HepG2 (cell line): Measurements from ENCODE around the gene NINL. TPM values are rescaled to one million over a fixed set of nuclear protein-coding genes. Genes with fewer than 3 reads are reported as not detected.

Experiments used
- ATAC-seq: fragments of 200-7000 bp; cut with Tn5 transposase; 3 replicates; pipeline ENCODE4 v1.9.1; 2020; ENCODE audit warnings: mild to moderate bottlenecking, moderate library complexity
- BruUV-seq: library from RNA; stranded (reverse); fragments of 400-500 nt; replicated peaks from 2 replicates; lab custom pipeline; 2021; lab: Mats Ljungman, UMichigan
- CTCF ChIA-PET: fragments of 300-600 bp; formaldehyde crosslinking; extraction: SDS; loops from one replicate; lab custom pipeline; 2021; ENCODE audit warnings: low total read pairs, inconsistent platforms, low intra/inter-chr PET ratio; lab: Yijun Ruan, JAX
- POLR2A ChIA-PET: fragments of 350-600 bp; sonication (Branson Sonifier 250); formaldehyde crosslinking; loops from one replicate; lab custom pipeline; 2020; ENCODE audit warnings: antibody characterized with exemption, inconsistent platforms; lab: Yijun Ruan, JAX
- DNase-seq: peaks from one replicate; pipeline ENCODE4 v3.0.0-alpha.2; 2015; ENCODE audit warnings: low spot score
- FAIRE-seq: peaks from 3 replicates; lab custom pipeline; 2011; peaks lifted over from hg19 to GRCh38; lab: Jason Lieb, UNC
- H2AFZ ChIP-seq: one replicate; pipeline ENCODE4 v1.6.1; 2011; ENCODE audit warnings: low read length, inconsistent platforms
- H3K27ac ChIP-seq: fragments of 300-600 bp; 3 replicates; pipeline ENCODE4 v1.8.0; 2011; ENCODE audit warnings: mixed run types, mild to moderate bottlenecking, mixed read lengths, low read length, inconsistent platforms; ENCODE audit not compliant: insufficient read depth; ENCODE audit errors: extremely low read length
- H3K27me3 ChIP-seq, 2 experiments: fragments of 200-600 bp in 1 of 2; 2 replicates in 1 of 2; 3 replicates in 1 of 2; pipeline versions ENCODE4 v1.6.0 to v1.8.0; 2011; ENCODE audit warnings: low read length in 2 of 2, mild to moderate bottlenecking in 2 of 2, moderate library complexity in 2 of 2, inconsistent platforms in 1 of 2; ENCODE audit not compliant: insufficient read depth in 2 of 2, control insufficient read depth in 1 of 2
- H3K36me3 ChIP-seq, 2 experiments: fragments of 200-600 bp in 1 of 2; replicated peaks in 1 of 2; 2 replicates in 1 of 2; 3 replicates in 1 of 2; pipeline versions ENCODE4 v1.5.1 to v1.8.0; 2011; ENCODE audit warnings: low read length in 2 of 2, inconsistent platforms in 1 of 2; ENCODE audit not compliant: insufficient read depth in 2 of 2, control insufficient read depth in 1 of 2
- H3K4me1 ChIP-seq: 2 replicates; pipeline ENCODE4 v1.5.1; 2012; ENCODE audit warnings: low read length, inconsistent platforms; ENCODE audit not compliant: insufficient read depth
- H3K4me2 ChIP-seq: 2 replicates; pipeline ENCODE4 v1.6.0; 2011; ENCODE audit warnings: low read depth, low read length, inconsistent platforms
- H3K4me3 ChIP-seq, 3 experiments: fragments of 200-600 bp in 1 of 3; sonication (generic), shearing (Covaris generic) in 1 of 3; replicated peaks in 1 of 3; 2 replicates each; pipeline ENCODE4 v1.5.1; 2011 to 2016; ENCODE audit warnings: low read length in 3 of 3, inconsistent platforms in 2 of 3, low read depth in 2 of 3, mild to moderate bottlenecking in 2 of 3, control low read depth in 1 of 3, mixed read lengths in 1 of 3; ENCODE audit not compliant: insufficient read depth in 1 of 3
- H3K79me2 ChIP-seq: one replicate; pipeline ENCODE4 v1.6.1; 2011; ENCODE audit warnings: low read length, inconsistent platforms; ENCODE audit not compliant: insufficient read depth
- H3K9ac ChIP-seq: 2 replicates; pipeline ENCODE4 v1.6.0; 2011; ENCODE audit warnings: mild to moderate bottlenecking, low read depth, low read length, inconsistent platforms; ENCODE audit not compliant: insufficient read depth
- H3K9me3 ChIP-seq: 2 replicates; pipeline ENCODE4 v1.5.1; 2012; ENCODE audit warnings: mild to moderate bottlenecking, low read length
- H4K20me1 ChIP-seq: 2 replicates; pipeline ENCODE4 v1.6.0; 2011; ENCODE audit warnings: inconsistent platforms, mild to moderate bottlenecking, low read length, moderate library complexity; ENCODE audit not compliant: insufficient read depth
- CBFB ChIP-seq: sonication (generic); formaldehyde crosslinking; IDR thresholded peaks from 2 replicates; pipeline ENCODE4 v1.4.0; 2020; ENCODE audit warnings: missing genetic modification reagents
- FOSL2 ChIP-seq: sonication (generic); formaldehyde crosslinking; IDR thresholded peaks from 2 replicates; pipeline ENCODE4 v1.4.0; 2020; ENCODE audit warnings: missing genetic modification reagents
- KLF15 ChIP-seq: sonication (generic); formaldehyde crosslinking; IDR thresholded peaks from 2 replicates; pipeline ENCODE4 v1.8.1; 2023; ENCODE audit warnings: borderline replicate concordance, mild to moderate bottlenecking, inconsistent platforms, missing genetic modification reagents, mixed read lengths
- MAFG ChIP-seq: sonication (generic); formaldehyde crosslinking; IDR thresholded peaks from 2 replicates; pipeline ENCODE4 v1.5.1; 2020; ENCODE audit warnings: mild to moderate bottlenecking, missing genetic modification reagents
- POLR2A ChIP-seq, 2 experiments: IDR thresholded peaks; 2 replicates each; pipeline ENCODE4 v1.6.1; 2011; ENCODE audit warnings: low read depth in 2 of 2, low read length in 2 of 2, mild to moderate bottlenecking in 1 of 2, moderate library complexity in 1 of 2; ENCODE audit not compliant: insufficient read depth in 1 of 2
- RBFOX2 ChIP-seq: fragments of 200-400 bp; formaldehyde crosslinking; IDR thresholded peaks from 2 replicates; pipeline ENCODE4 v1.6.1; 2017; ENCODE audit warnings: low read depth, mild to moderate bottlenecking, low read length
- SMAD9 ChIP-seq: sonication (generic); formaldehyde crosslinking; IDR thresholded peaks from 2 replicates; pipeline ENCODE4 v1.5.1; 2020; ENCODE audit warnings: mild to moderate bottlenecking, missing genetic modification reagents
- SOX6 ChIP-seq, 2 experiments: fragments of 450-650 bp in 1 of 2; sonication (generic) in 1 of 2; formaldehyde crosslinking in 1 of 2; IDR thresholded peaks; 2 replicates each; pipeline versions ENCODE4 v1.4.0 to v1.6.1; 2017 to 2020; ENCODE audit warnings: antibody characterized with exemption in 1 of 2, mild to moderate bottlenecking in 1 of 2, missing genetic modification reagents in 1 of 2
- YEATS2 ChIP-seq: sonication (generic); formaldehyde crosslinking; IDR thresholded peaks from 2 replicates; pipeline ENCODE4 v1.4.0; 2020; ENCODE audit warnings: missing genetic modification reagents, borderline replicate concordance
- ZNF331 ChIP-seq: sonication (generic); formaldehyde crosslinking; IDR thresholded peaks from 2 replicates; pipeline ENCODE4 v1.4.0; 2020; ENCODE audit warnings: missing genetic modification reagents
- ZNF530 ChIP-seq: sonication (generic); formaldehyde crosslinking; IDR thresholded peaks from 2 replicates; pipeline ENCODE4 v1.5.0; 2020; ENCODE audit warnings: low read depth, mild to moderate bottlenecking, missing genetic modification reagents
- ZSCAN29 ChIP-seq: sonication (generic); formaldehyde crosslinking; conservative IDR thresholded peaks from 2 replicates; pipeline ENCODE4 v1.4.0; 2020; ENCODE audit warnings: mild to moderate bottlenecking, missing genetic modification reagents
- ZSCAN31 ChIP-seq: sonication (generic); formaldehyde crosslinking; IDR thresholded peaks from 2 replicates; pipeline ENCODE4 v1.5.0; 2020; ENCODE audit warnings: low read depth, mild to moderate bottlenecking, missing genetic modification reagents
- WGBS: methylation state at CpG from one replicate; pipeline ENCODE4 v1.1.6; 2017; ENCODE audit warnings: low lambda C conversion rate; 5-methylcytosine and 5-hydroxymethylcytosine counted together
- in situ Hi-C: cut with HindIII; loops from 2 replicates; pipeline ENCODE4 v1.10.0; 2017; ENCODE audit warnings: low pct_unique_long_range_greater_than_20kb; ENCODE audit not compliant: extremely low pct_ligation_motif_present
- intact Hi-C: fragments of 100-400 bp; cut with micrococcal nuclease; formaldehyde crosslinking; loops from one replicate; pipeline ENCODE4 v1.10.0; 2022; ENCODE audit not compliant: unreplicated experiment
- polyA plus RNA-seq, 8 experiments: library from polyadenylated mRNA; depleted of rRNA in 3 of 8; stranded (reverse) in 7 of 8; unstranded in 1 of 8; fragments of >200 nt; fragmentation: Illumina TruSeq in 4 of 8; extraction: Trizol in 4 of 8; gene quantifications; 2 replicates each; pipeline versions ENCODE4 v1.2.1 to v1.2.3, GENCODE V29; 2011 to 2016; ENCODE audit warnings: low read depth in 4 of 8, missing spikeins in 1 of 8, mixed read lengths in 1 of 8; ENCODE audit not compliant: insufficient read depth in 1 of 8
- total RNA-seq, 5 experiments: library from RNA; depleted of rRNA; stranded (reverse); fragments of >200 nt; fragmentation: Illumina TruSeq; extraction: Trizol; gene quantifications; 2 replicates each; pipeline ENCODE4 v1.2.3, GENCODE V29; 2016; ENCODE audit warnings: low read depth in 1 of 5
- TF ChIP-seq, protein P1 (sequence below): sonication (generic); formaldehyde crosslinking; conservative IDR thresholded peaks from 2 replicates; pipeline ENCODE4 v1.4.0; 2020; ENCODE audit warnings: missing genetic modification reagents
- TF ChIP-seq, protein P2 (sequence below): sonication (generic); formaldehyde crosslinking; IDR thresholded peaks from 2 replicates; pipeline ENCODE4 v1.5.0; 2020; ENCODE audit warnings: missing genetic modification reagents
- TF ChIP-seq, protein P3 (sequence below): IDR thresholded peaks from 2 replicates; pipeline ENCODE4 v1.6.1; 2016
- TF ChIP-seq, protein P4 (sequence below): sonication (generic); formaldehyde crosslinking; IDR thresholded peaks from 2 replicates; pipeline ENCODE4 v1.9.0; 2021; ENCODE audit warnings: missing genetic modification reagents, borderline replicate concordance

Gene NINL
- total and polyA plus RNA-seq, 2 of the 13 experiments (the other 11 are each of a cell fraction or from before 2014, with no cell fraction given): 32.3 to 34.3 TPM

DNA sequence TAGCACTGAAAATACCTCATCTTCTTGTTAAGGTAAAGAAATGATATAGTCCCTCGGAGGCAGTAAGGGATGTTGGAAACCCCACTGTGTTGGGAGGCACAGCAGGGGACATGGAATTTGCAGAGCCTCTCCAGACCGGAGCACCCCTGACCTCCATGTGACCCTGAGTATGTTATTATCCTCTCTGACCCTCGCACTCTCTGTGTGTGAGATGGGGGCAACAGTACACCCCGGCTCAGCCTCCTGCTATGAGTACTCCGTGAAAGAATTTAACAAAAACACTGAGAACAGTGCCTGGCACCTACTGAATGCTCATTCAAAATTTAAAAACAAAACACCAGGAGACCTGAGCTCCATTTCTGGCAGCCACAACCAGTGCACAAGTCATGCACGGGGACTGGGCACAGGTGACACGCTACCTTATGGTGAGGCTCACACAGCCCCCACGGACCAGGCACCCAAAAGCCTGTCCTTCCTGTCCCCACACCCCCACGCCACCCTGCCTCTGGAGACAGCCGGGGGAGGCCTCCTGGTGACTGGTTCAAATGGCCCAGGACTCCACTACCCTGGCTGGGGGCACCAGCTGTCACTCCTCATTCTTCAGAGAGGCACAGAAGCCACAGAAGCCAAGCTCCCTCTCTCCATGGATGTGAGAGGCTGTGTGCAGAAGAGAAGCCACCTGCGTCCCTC is 6.1 kb downstream of the NINL start:
- WGBS: 45% methylated on average over 11 of the region's 11 CpGs
- in situ Hi-C loops (no loop called here), intact Hi-C loops (no loop called here)
- no peak overlapping the region for H2AFZ ChIP-seq
- H3K4me2 ChIP-seq: peak overlapping the region; percentile 54
- peaks cover 6 to 8% of the 10 kb centered on the region in 2 experiments; a peak in 2 of 5 replicates for H3K36me3 ChIP-seq
- peaks cover 94% of the 10 kb centered on the region for H3K79me2 ChIP-seq
- FAIRE-seq (no peak), ATAC-seq (peak; percentile 91), DNase-seq (peak; percentile 87)
- no peaks in the 10 kb centered on the region for H3K27me3 ChIP-seq
- ChIA-PET CTCF (no interaction called here), POLR2A (interaction anchor here (0.8 to 1.4 kb wide), 4 partner anchors 14 to 111 kb away, joined by 3 to 9 read pairs (median 4); no protein-coding TSS in a partner anchor)
- no peaks in the 10 kb centered on the region for H3K9me3 ChIP-seq
- H3K4me3 ChIP-seq: peak overlapping the region; percentile 2 to 33 (median 8); a peak in 5 of 6 replicates
- H3K27ac ChIP-seq: peak overlapping the region; percentile 51
- H3K4me1 ChIP-seq: peaks cover 91% of the 10 kb centered on the region
- peaks cover 30% of the 10 kb centered on the region for H4K20me1 ChIP-seq
- H3K9ac ChIP-seq: 0 out of 2 replicates have a peak overlapping the region, but pooled peaks have one; percentile 1
- no TSS peak for BruUV-seq
- TF ChIP-seq ZNF331 (peak; percentile 49; the same call in 1 of the 2 replicates), SMAD9 (CRISPR knock-in tag) (no peak), ZSCAN29 (CRISPR knock-in tag) (0 out of 2 replicates have a peak, but pooled peaks have one; percentile 52), MAFG (no peak), YEATS2 (CRISPR knock-in tag) (no peak), RBFOX2 (0 out of 2 replicates have a peak, but pooled peaks have one; percentile 25), SOX6 (IDR thresholded peaks at IDR 0.05) (no peak), SOX6 (CRISPR knock-in tag; IDR thresholded peaks at IDR 0.05) (peak; percentile 80), CBFB (no peak), KLF15 (CRISPR knock-in tag) (no peak), FOSL2 (CRISPR knock-in tag) (peak; percentile 81), POLR2A (IDR thresholded peaks at IDR 0.05; ENCODE audit: insufficient read depth in 1 of 2, low read depth in 2 of 2, low read length in 2 of 2) (0 out of 4 replicates have a peak, but pooled peaks of 1 of the 2 experiments have one; percentile 21), ZNF530 (CRISPR knock-in tag) (no peak), ZSCAN31 (CRISPR knock-in tag) (no peak)
- TF ChIP-seq, protein P1, sequence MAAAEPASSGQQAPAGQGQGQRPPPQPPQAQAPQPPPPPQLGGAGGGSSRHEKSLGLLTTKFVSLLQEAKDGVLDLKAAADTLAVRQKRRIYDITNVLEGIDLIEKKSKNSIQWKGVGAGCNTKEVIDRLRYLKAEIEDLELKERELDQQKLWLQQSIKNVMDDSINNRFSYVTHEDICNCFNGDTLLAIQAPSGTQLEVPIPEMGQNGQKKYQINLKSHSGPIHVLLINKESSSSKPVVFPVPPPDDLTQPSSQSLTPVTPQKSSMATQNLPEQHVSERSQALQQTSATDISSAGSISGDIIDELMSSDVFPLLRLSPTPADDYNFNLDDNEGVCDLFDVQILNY (CRISPR knock-in tag): no peak
- TF ChIP-seq, protein P2, sequence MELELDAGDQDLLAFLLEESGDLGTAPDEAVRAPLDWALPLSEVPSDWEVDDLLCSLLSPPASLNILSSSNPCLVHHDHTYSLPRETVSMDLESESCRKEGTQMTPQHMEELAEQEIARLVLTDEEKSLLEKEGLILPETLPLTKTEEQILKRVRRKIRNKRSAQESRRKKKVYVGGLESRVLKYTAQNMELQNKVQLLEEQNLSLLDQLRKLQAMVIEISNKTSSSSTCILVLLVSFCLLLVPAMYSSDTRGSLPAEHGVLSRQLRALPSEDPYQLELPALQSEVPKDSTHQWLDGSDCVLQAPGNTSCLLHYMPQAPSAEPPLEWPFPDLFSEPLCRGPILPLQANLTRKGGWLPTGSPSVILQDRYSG (CRISPR knock-in tag): no peak
- TF ChIP-seq, protein P3, sequence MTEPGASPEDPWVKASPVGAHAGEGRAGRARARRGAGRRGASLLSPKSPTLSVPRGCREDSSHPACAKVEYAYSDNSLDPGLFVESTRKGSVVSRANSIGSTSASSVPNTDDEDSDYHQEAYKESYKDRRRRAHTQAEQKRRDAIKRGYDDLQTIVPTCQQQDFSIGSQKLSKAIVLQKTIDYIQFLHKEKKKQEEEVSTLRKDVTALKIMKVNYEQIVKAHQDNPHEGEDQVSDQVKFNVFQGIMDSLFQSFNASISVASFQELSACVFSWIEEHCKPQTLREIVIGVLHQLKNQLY: no peak
- TF ChIP-seq, protein P4, sequence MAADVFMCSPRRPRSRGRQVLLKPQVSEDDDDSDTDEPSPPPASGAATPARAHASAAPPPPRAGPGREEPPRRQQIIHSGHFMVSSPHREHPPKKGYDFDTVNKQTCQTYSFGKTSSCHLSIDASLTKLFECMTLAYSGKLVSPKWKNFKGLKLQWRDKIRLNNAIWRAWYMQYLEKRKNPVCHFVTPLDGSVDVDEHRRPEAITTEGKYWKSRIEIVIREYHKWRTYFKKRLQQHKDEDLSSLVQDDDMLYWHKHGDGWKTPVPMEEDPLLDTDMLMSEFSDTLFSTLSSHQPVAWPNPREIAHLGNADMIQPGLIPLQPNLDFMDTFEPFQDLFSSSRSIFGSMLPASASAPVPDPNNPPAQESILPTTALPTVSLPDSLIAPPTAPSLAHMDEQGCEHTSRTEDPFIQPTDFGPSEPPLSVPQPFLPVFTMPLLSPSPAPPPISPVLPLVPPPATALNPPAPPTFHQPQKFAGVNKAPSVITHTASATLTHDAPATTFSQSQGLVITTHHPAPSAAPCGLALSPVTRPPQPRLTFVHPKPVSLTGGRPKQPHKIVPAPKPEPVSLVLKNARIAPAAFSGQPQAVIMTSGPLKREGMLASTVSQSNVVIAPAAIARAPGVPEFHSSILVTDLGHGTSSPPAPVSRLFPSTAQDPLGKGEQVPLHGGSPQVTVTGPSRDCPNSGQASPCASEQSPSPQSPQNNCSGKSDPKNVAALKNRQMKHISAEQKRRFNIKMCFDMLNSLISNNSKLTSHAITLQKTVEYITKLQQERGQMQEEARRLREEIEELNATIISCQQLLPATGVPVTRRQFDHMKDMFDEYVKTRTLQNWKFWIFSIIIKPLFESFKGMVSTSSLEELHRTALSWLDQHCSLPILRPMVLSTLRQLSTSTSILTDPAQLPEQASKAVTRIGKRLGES: 0 out of 2 replicates have a peak, but pooled peaks have one; percentile 49
